M059J (cell line): Measurements from ENCODE around the gene CRYL1. TPM values are rescaled to one million over a fixed set of nuclear protein-coding genes. Genes with fewer than 3 reads are reported as not detected.

Experiments used
- DNase-seq: peaks from one replicate; pipeline ENCODE4 v3.0.0-alpha.2; 2012; ENCODE audit warnings: low read depth
- total RNA-seq: library from RNA; depleted of rRNA; stranded (reverse); fragments of >200 nt; shearing (Covaris generic); gene quantifications from 2 replicates; pipeline ENCODE4 v1.2.3, GENCODE V29; 2014

Gene CRYL1
- total RNA-seq, 1 experiment from 2014 or later: 8.8 TPM

DNA sequence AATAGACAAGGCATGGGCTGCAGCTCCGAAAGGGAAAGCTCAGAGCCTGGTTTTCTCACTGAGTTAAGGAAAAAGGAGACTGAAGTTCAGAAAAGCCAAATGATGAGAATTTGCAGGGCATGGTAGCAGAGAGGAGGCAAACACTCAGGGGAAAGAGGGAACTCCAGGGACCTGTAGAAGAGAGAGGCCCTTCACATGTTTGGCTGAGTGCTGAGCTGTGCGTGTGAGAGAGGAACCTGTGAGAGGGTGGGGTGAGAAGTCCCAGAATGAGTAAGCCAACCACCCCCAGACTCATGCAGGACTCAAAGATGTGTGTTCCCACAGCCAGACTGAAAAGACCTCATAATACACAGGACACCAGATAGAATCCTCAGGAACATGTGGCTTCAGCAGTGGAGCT lies 2.8 kb upstream of the CRYL1 start:
- DNase-seq: no peak

DNA sequence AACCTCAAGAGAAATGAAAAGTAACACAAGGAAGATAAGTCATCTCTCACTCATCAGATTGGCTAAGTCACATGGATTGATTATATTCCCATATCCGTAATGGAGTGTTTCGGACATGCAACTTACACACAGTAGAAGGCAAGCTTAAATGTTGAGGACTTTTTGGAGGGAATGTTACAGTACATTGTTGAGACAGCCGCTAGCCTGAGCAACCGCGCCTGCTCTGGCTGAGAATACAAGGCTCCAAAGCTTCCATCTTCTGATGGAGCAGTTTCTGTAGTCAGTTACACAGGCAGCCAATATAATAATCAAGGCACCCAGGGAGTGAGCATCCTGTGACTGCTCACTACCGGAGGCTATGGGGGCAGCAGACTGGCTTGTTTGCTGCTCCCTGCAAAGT lies 1.0 kb upstream of the CRYL1 start:
- peak; percentile 15 for DNase-seq

DNA sequence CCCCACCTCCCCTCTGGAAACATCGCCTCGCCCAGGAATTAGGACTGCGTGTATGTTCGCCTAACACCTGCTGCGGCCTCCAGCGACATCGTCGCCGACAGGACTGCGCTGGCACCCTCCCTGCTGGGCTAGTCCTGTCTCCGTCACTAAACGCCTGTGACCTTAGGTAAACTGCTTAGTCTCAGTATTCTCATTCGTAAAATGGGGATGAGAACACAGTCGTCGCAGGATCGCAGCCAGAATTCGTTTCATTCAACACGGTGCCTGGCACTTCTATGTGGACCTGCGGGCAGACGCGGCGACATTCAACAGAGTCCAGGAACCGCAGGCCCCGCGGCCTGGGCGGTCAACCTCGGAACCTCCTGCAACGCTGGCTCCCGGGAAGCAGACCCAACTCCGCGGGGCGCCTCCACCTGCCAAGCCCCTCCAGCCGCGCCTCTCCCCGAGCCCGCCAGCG lies 485 bp downstream of the CRYL1 start:
- DNase-seq: no peak

DNA sequence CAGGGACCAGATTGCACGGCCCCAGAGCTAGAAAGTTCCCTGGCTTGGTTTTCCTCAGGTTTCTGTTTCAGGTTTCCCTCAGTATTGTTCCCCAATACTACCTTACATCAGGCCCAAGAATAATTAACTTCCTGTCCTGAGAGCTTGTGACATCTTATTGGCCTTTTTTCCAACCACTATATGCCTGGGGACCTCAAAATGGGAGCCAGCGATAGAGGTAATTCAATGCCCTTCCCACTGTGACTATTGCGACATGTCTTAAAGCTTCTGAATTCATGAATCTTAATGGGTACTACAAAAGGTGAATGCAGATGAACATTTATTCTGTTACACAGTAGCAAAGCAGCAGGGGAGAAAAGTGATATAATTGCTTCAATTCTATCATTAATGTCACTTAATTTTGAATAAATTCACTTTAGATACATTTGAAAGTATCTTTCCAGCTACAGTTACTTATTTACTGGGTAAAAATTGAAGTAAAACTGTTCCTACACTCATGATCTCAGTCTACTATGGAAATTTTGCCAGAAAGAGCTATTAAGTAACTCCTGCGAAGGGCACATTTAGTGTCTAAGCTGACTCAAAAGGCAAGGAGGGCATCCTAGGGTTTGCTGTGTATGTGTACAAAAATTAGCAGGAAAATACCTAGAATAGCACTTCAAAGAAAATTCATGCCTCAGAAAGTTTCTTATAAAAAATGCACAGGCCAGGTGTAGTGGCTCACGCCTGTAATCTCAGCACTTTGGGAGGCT lies 4.1 kb downstream of the CRYL1 start:
- DNase-seq: no peak

- DNase-seq: no peak
Observed at GRCh38 chr13:20519875-20520274, 5.8 kb downstream of the CRYL1 start.

- DNase-seq: no peak
Observed at GRCh38 chr13:20518660-20519100, 7.0 kb downstream of the CRYL1 start.

DNA sequence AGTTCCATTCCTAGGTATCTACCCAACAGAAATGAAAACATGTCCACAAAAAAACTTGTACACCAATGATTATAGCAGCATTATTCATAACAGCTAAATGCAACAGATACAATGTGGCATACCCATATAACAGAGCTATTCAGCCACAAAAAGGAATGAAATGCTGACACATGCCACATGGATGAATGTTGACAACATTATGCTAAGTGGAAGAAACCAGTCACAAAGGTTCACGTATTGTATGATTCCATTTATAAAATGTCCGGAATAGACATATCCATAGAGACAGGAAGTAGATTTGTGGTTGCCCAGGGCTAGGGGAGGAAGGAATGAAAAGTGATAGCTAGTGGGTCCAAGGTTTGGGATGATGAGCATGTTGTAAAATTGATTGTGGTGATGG lies 10.8 kb downstream of the CRYL1 start:
- peak; percentile 35 for DNase-seq

- DNase-seq: no peak
Observed at GRCh38 chr13:20513466-20513995, 12.1 kb downstream of the CRYL1 start.

DNA sequence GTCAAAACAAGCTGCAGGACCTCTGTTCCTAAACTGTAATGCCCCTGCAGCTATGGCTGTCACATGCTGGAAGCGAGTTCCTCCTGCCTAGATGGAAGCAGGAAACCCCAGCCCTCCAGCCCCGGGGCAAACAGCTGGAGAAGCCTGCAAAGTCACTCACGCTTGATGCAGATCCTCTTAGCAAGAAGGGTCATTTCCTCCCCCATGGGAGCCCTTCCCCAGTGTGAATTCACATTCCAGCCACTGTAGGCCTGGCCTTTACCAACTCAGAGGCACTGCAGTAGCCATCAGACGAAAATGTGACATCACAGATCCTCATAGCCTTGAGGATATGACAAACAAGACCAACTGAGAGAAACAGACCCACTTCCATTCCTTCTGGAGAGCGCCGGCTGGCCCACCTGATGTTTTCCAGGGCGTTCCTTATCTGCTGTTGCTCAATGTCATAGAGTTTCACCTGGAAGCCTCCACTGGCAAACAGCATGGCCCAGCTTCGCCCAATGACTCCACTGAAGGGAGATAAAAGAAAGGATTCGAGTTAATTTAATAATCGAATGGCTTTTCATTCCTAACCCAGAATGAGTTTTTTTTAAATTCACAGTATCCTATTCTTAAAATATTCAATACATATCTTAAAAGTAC lies 13.5 kb downstream of the CRYL1 start:
- no peak for DNase-seq

- DNase-seq: no peak
Observed at GRCh38 chr13:20506696-20507095, 19.0 kb downstream of the CRYL1 start.

GRCh38 chr13:20505405-20506366 lies 20.0 kb downstream of the CRYL1 start:
- no peak for DNase-seq

GRCh38 chr13:20503088-20504083 lies 22.3 kb downstream of the CRYL1 start:
- DNase-seq: no peak

- DNase-seq: no peak
Observed at GRCh38 chr13:20501592-20501991, 24.1 kb downstream of the CRYL1 start.

DNA sequence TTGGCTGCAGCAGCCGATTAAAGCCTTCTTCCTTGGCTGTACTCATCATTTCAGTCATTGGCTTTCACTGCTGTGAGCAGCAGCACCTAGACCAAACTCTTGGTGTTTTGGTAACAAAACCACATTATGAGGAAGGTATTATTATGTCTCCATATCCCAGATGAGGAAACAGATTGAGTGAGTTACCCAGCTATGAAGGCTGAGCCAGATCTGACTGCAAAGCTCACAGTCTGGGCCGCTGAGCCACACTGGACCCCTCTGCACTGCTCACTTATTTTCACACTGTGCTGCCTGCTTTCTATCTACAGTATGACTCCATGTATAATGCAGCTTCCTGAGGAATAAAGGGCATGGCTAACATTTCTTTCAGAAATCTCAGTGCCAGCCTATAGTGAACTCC lies 24.5 kb downstream of the CRYL1 start:
- no peak for DNase-seq

- DNase-seq: no peak
Observed at GRCh38 chr13:20499986-20500385, 25.7 kb downstream of the CRYL1 start.

DNA sequence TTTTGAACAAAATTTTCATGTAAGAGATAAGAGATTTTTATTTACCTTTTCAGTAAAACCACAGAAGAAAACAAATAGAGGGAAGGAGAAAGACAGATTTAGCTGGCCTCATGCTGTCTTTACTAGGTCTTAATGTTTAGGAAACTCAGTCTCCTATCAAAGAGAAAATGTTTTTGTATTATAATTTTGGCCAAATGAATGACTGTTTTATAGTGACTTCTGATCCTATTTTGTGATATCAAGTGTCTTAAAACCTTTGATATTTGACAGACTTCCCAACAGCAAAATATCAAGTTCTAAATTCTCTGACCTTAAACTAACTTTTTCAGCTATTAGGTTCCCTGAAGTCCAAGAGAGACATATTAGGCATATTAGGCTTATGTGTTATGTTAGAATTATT lies 27.0 kb downstream of the CRYL1 start:
- no peak for DNase-seq

DNA sequence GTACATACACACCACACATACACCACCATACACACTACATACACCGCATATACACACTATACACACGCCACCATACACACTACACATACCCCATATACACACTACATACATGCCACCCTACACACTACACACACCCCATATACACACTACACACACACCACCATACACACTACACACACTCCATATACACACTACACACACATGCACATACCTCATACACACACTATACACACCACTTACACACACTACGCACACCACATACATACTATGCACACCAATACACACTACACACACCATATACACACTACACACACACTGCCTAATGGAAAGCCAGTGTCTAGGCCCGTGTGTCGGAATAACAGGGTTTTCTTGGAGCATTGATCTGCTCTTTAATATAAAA lies 27.5 kb downstream of the CRYL1 start:
- DNase-seq: no peak

DNA sequence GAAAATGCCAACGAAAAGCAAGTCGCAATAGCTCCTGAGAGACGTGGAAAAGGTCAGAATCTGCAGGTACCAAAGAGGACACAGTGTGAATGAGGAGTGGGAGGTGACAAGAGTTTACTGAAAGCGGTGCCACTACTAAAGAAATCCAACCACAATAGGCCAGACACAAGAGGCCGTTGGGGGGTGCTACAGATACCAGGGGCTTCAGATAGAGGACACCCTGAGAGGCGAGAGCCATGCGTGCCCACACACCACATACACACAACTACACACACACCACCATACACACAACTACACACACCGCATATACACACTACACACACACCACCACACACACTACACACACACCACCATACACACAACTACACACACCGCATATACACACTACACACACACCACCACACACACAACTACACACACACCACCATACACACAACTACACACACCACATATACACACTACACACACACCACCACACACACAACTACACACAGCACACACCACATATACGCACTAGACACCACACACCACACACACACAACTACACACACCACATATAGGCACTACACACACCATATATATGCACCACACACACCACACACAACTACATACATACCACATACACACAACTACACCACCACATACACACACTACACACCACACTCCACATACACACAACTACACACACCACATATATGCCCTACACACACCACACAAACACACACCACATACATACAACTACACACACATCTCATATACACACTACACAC lies 28.5 kb downstream of the CRYL1 start:
- no peak for DNase-seq

GRCh38 chr13:20495087-20496023 lies 30.3 kb downstream of the CRYL1 start:
- DNase-seq: peak; percentile 60
